Activated CD8-positive, alpha-beta T cell treated with anti-CD3 and anti-CD28 coated beads for 36 hours (primary cell): Measurements from ENCODE around the gene YRDC. TPM values are rescaled to one million over a fixed set of nuclear protein-coding genes. Genes with fewer than 3 reads are reported as not detected.
A peak's percentile ranks its signal among the peaks of the same experiment; 100 is the strongest.

ENCODE experiments used
- ATAC-seq: fragments of 200-7000 bp; cut with Tn5 transposase; one replicate; pipeline ENCODE4 v1.10.0; 2021; ENCODE audit warnings: mild to moderate bottlenecking, moderate library complexity
- CTCF ChIA-PET: fragments of 350-600 bp; sonication (Branson Sonifier 250); formaldehyde crosslinking; loops from one replicate; lab custom pipeline; 2021; ENCODE audit warnings: antibody characterized with exemption; lab: Charles Lee
- POLR2A ChIA-PET: fragments of 350-600 bp; sonication (Branson Sonifier 250); formaldehyde crosslinking; loops from one replicate; lab custom pipeline; 2021; ENCODE audit warnings: antibody characterized with exemption; lab: Charles Lee
- DNase-seq: peaks from one replicate; pipeline ENCODE4 v3.0.0-alpha.2; 2020
- H3K27ac Mint-ChIP-seq: one replicate; pipeline ENCODE4 v1.8.0; 2021; ENCODE audit warnings: mild to moderate bottlenecking, mixed read lengths
- H3K27me3 Mint-ChIP-seq: one replicate; pipeline ENCODE4 v1.8.0; 2021; ENCODE audit warnings: mixed read lengths
- H3K36me3 Mint-ChIP-seq: one replicate; pipeline ENCODE4 v1.8.0; 2021; ENCODE audit warnings: low read depth, mixed read lengths
- H3K4me1 Mint-ChIP-seq: one replicate; pipeline ENCODE4 v1.8.0; 2021; ENCODE audit warnings: low read depth, mixed read lengths
- H3K4me3 Mint-ChIP-seq: one replicate; pipeline ENCODE4 v1.8.0; 2021; ENCODE audit warnings: mild to moderate bottlenecking, moderate library complexity, mixed read lengths
- H3K9me3 Mint-ChIP-seq: one replicate; pipeline ENCODE4 v1.8.0; 2021; ENCODE audit warnings: mixed read lengths
- CTCF ChIP-seq: fragments of 200-600 bp; IDR thresholded peaks from one replicate; pipeline ENCODE4 v1.8.0; 2022; ENCODE audit warnings: antibody characterized with exemption, mild to moderate bottlenecking
- intact Hi-C: fragments of 100-400 bp; cut with micrococcal nuclease; formaldehyde crosslinking; loops from one replicate; pipeline ENCODE4 v1.10.0; 2022
- total RNA-seq, 2 experiments: library from RNA; stranded (reverse); gene quantifications; one replicate each; pipeline ENCODE4 v1.2.3, GENCODE V29; 2021

Gene YRDC
- total RNA-seq, 2 experiments from 2014 or later = 36.2 to 37.1 TPM

- TF ChIP-seq CTCF = no peak
- intact Hi-C loops = no loop called here
- Mint-ChIP-seq H3K4me1 (peaks cover 22% of the 10 kb centered on the region), H3K36me3 (peaks cover 15% of the 10 kb centered on the region), H3K9me3 (no peaks in the 10 kb centered on the region), H3K4me3 (peak overlapping the region; percentile 65), H3K27me3 (peaks cover 19% of the 10 kb centered on the region), H3K27ac (no peak overlapping the region)
- DNase-seq (peak; percentile 59), ATAC-seq (peak; percentile 46)
- ChIA-PET CTCF (interaction anchor here (1.3 to 1.4 kb wide), 2 partner anchors 13 to 64 kb away, joined by 4 to 6 read pairs; partner anchors contain the start of genes C1orf122, MTF1 and YRDC), POLR2A (interaction anchor here (1.4 to 1.6 kb wide), 2 partner anchors 8 to 12 kb away, joined by 4 to 5 read pairs; partner anchors contain the start of gene C1orf122)
Measured at GRCh38 chr1:37795340-37796125, 12.5 kb downstream of the YRDC start.

DNA sequence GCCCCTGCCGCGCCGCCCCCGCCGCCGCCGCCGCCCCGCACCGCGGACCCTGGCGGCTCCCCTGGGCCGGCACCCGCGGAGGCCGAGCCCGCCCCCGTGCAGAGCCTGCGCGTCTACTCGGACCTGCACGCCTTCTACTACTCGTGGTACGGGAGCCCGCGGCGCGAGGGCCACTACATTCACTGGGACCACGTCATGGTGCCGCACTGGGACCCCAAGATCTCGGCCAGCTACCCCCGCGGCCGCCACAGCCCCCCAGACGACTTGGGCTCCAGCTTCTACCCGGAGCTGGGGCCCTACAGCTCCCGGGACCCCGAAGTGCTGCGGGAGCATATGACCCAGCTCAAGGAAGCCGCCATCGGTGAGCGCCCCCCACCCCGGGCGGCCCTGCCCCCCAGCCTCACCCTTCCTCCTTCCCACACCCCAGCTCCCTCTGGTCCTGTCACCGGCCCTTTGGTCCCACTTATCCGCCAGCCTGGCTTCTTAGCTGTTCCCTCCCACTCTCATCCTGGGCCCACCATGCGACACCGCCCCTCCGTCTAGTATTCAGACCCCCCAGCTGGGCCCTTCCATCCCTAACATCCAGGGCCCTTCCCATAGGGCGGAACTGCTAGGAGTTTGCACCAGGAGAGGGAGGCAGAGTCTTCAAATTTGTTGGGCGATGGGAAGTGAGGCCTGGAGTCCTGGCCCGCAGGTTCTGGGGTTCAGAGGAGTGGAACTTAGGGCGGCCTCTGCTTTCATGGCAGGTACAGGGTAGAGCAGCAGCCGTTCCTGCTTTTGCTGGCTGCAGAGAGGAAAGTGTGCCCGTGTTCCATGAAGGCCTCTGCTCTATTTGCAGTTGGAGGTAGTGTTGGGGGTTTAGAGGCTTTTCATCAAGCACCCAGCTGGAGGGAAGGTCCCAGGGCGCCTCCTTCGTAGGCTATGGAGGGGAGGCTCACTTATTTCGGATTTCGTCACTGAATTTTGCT lies 13.4 kb downstream of the YRDC start:
- DNase-seq (no peak), ATAC-seq (peak; percentile 17)
- peak overlapping the region; percentile 65 for H3K4me3 Mint-ChIP-seq
- H3K27ac Mint-ChIP-seq = no peak overlapping the region
- POLR2A ChIA-PET = interaction anchor here (1.4 to 1.6 kb wide), 2 partner anchors 9 to 13 kb away, joined by 4 to 5 read pairs; partner anchors contain the start of gene C1orf122
- intact Hi-C loops = no loop called here
- CTCF ChIA-PET = interaction anchor here (0.9 to 1.3 kb wide), 2 partner anchors 30 to 65 kb away, joined by 4 to 5 read pairs; partner anchors contain the start of genes EPHA10 and MTF1
- H3K4me1 Mint-ChIP-seq = peaks cover 22% of the 10 kb centered on the region
- no peak for TF ChIP-seq CTCF
- H3K9me3 Mint-ChIP-seq = no peaks in the 10 kb centered on the region
- peaks cover 12% of the 10 kb centered on the region for H3K36me3 Mint-ChIP-seq
- peaks cover 23% of the 10 kb centered on the region for H3K27me3 Mint-ChIP-seq

GRCh38 chr1:37793773-37794371 lies 14.1 kb downstream of the YRDC start, which contains the start of gene MANEAL:
Gene MANEAL, plus strand, starts transcription at chr1:37793847. Its CDS starts 336 bp downstream, at chr1:37794183.
- no peak within 1 kb of the TSS for H3K27ac Mint-ChIP-seq
- ChIA-PET CTCF (interaction anchor here (0.9 kb wide), 1 partner anchor 29 kb away, joined by 5 read pairs; the partner anchor contains the start of gene EPHA10), POLR2A (interaction anchor here (0.5 to 1.6 kb wide), 3 partner anchors 10 to 19 kb away, joined by 3 to 5 read pairs (median 4); partner anchors contain the start of gene C1orf122)
- peak within 1 kb of the TSS; percentile 65 for H3K4me3 Mint-ChIP-seq
- ATAC-seq (peak; percentile 75), DNase-seq (peak; percentile 48)
- H3K9me3 Mint-ChIP-seq = no peaks in the 10 kb centered on the region
- intact Hi-C loops = no loop called here
- H3K36me3 Mint-ChIP-seq = peaks cover 6% of the 10 kb centered on the region
- H3K4me1 Mint-ChIP-seq = peaks cover 22% of the 10 kb centered on the region
- no peak for TF ChIP-seq CTCF
- peaks cover 23% of the 10 kb centered on the region for H3K27me3 Mint-ChIP-seq

DNA sequence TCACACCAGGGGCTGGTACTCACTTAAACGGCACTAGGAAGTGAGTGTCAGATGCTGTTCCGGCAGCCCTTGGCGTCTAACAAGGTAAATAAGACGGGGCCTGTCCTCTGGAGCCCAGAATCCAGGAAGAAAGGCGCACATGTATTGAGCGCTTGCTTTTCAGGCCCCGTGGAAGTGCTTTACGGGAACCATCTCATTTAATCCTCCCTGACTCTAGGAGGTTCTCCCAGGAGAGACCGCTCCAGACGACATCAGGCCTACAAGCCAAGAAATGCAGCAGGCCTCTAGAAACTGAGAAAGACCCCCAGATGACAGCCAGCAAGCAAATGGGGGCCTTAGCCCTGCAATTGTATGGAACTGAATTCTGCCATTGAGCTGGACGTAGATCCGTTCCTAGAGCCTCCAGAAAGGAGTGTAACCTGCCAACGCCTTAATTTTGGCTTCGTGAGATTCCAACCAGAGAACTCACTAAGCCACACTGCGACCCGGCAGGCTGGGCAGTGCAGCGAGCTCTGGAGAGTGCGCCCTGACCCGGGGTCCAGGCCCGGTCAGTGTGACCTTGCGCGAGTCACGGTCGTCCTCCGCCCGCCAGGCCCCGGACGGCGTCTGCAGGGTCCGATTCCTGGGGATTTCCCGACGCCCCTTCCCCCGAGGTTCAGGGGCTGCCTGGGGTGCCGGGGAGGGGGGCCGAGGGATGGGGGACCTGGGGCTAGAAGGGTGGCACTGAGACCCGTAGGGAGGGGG lies 14.9 kb downstream of the YRDC start:
- peaks cover 4% of the 10 kb centered on the region for H3K36me3 Mint-ChIP-seq
- POLR2A ChIA-PET = interaction anchor here (0.5 to 0.8 kb wide), 2 partner anchors 19 to 21 kb away, joined by 3 read pairs; no protein-coding TSS in a partner anchor
- peak overlapping the region; percentile 36 for H3K4me3 Mint-ChIP-seq
- ATAC-seq (no peak), DNase-seq (no peak)
- peaks cover 22% of the 10 kb centered on the region for H3K4me1 Mint-ChIP-seq
- intact Hi-C loops = no loop called here
- H3K27me3 Mint-ChIP-seq = peaks cover 25% of the 10 kb centered on the region
- no peaks in the 10 kb centered on the region for H3K9me3 Mint-ChIP-seq
- CTCF ChIA-PET = no interaction called here
- TF ChIP-seq CTCF = no peak
- H3K27ac Mint-ChIP-seq = no peak overlapping the region
